ENCODE data around the gene RNMT. TPM values are rescaled to one million over a fixed set of nuclear protein-coding genes. Genes with fewer than 3 reads are reported as not detected.
"Not testable (repeated sequence)": the region's sequence is repeated elsewhere in the genome, so short reads cannot be mapped to it uniquely, and the experiment has no call there.

Gene RNMT
- total RNA-seq, 1 donor from 2014 or later, result 34.3 TPM

- H3K4me3 Mint-ChIP-seq (ENCODE audit: unreplicated experiment), result no peak overlapping the region
- no peak for TF ChIP-seq CTCF (IDR thresholded peaks at IDR 0.05)
- peaks cover 14% of the 10 kb centered on the region for H3K36me3 Mint-ChIP-seq (ENCODE audit: unreplicated experiment)
- H3K27ac Mint-ChIP-seq (ENCODE audit: unreplicated experiment), result no peak overlapping the region
- peaks cover 23% of the 10 kb centered on the region for H3K9me3 Mint-ChIP-seq (ENCODE audit: unreplicated experiment)
- peaks cover 25% of the 10 kb centered on the region for H3K4me1 Mint-ChIP-seq (ENCODE audit: unreplicated experiment)
- H3K27me3 Mint-ChIP-seq (ENCODE audit: unreplicated experiment), result no peaks in the 10 kb centered on the region
- DNase-seq (ENCODE audit: extremely low spot score, unreplicated experiment), result no peak
These were observed 38.0 kb upstream of the RNMT start for GRCh38 chr18:13688191-13689136.

GRCh38 chr18:13690060-13690459 lies 36.4 kb upstream of the RNMT start:
- H3K27ac Mint-ChIP-seq (ENCODE audit: unreplicated experiment); H3K27me3 Mint-ChIP-seq (ENCODE audit: unreplicated experiment); DNase-seq (ENCODE audit: extremely low spot score, unreplicated experiment); H3K4me3 Mint-ChIP-seq (ENCODE audit: unreplicated experiment): not testable (repeated sequence)
- Mint-ChIP-seq H3K9me3 (ENCODE audit: unreplicated experiment) (peaks cover 23% of the 10 kb centered on the region), H3K36me3 (ENCODE audit: unreplicated experiment) (peaks cover 14% of the 10 kb centered on the region), H3K4me1 (ENCODE audit: unreplicated experiment) (peaks cover 14% of the 10 kb centered on the region)

- not testable (repeated sequence) for DNase-seq (ENCODE audit: extremely low spot score, unreplicated experiment); H3K4me1 Mint-ChIP-seq (ENCODE audit: unreplicated experiment); H3K36me3 Mint-ChIP-seq (ENCODE audit: unreplicated experiment); H3K4me3 Mint-ChIP-seq (ENCODE audit: unreplicated experiment); H3K27ac Mint-ChIP-seq (ENCODE audit: unreplicated experiment); H3K27me3 Mint-ChIP-seq (ENCODE audit: unreplicated experiment)
- H3K9me3 Mint-ChIP-seq (ENCODE audit: unreplicated experiment), result peaks cover 21% of the 10 kb centered on the region
These were observed 31.1 kb upstream of the RNMT start for GRCh38 chr18:13695337-13695736.

GRCh38 chr18:13696961-13697360 lies 29.5 kb upstream of the RNMT start:
- H3K4me3 Mint-ChIP-seq (ENCODE audit: unreplicated experiment), result no peak overlapping the region
- peaks cover 20% of the 10 kb centered on the region for H3K9me3 Mint-ChIP-seq (ENCODE audit: unreplicated experiment)
- H3K4me1 Mint-ChIP-seq (ENCODE audit: unreplicated experiment), result no peaks in the 10 kb centered on the region
- no peak for DNase-seq (ENCODE audit: extremely low spot score, unreplicated experiment)
- no peak overlapping the region for H3K27ac Mint-ChIP-seq (ENCODE audit: unreplicated experiment)
- TF ChIP-seq CTCF (IDR thresholded peaks at IDR 0.05), result no peak
- H3K27me3 Mint-ChIP-seq (ENCODE audit: unreplicated experiment), result no peaks in the 10 kb centered on the region
- H3K36me3 Mint-ChIP-seq (ENCODE audit: unreplicated experiment), result peaks cover 4% of the 10 kb centered on the region

- no peak overlapping the region for H3K27ac Mint-ChIP-seq (ENCODE audit: unreplicated experiment)
- no peak for DNase-seq (ENCODE audit: extremely low spot score, unreplicated experiment)
- H3K9me3 Mint-ChIP-seq (ENCODE audit: unreplicated experiment), result peaks cover 24% of the 10 kb centered on the region
- no peaks in the 10 kb centered on the region for H3K4me1 Mint-ChIP-seq (ENCODE audit: unreplicated experiment)
- peaks cover 9% of the 10 kb centered on the region for H3K36me3 Mint-ChIP-seq (ENCODE audit: unreplicated experiment)
- no peak overlapping the region for H3K4me3 Mint-ChIP-seq (ENCODE audit: unreplicated experiment)
- H3K27me3 Mint-ChIP-seq (ENCODE audit: unreplicated experiment), result no peaks in the 10 kb centered on the region
- TF ChIP-seq CTCF (IDR thresholded peaks at IDR 0.05), result no peak
These were observed 26.3 kb upstream of the RNMT start for GRCh38 chr18:13700153-13700552.

GRCh38 chr18:13703899-13704298 lies 22.6 kb upstream of the RNMT start:
- H3K27ac Mint-ChIP-seq (ENCODE audit: unreplicated experiment), result no peak overlapping the region
- DNase-seq (ENCODE audit: extremely low spot score, unreplicated experiment), result no peak
- no peak overlapping the region for H3K4me3 Mint-ChIP-seq (ENCODE audit: unreplicated experiment)
- no peaks in the 10 kb centered on the region for H3K27me3 Mint-ChIP-seq (ENCODE audit: unreplicated experiment)
- peaks cover 27% of the 10 kb centered on the region for H3K9me3 Mint-ChIP-seq (ENCODE audit: unreplicated experiment)
- H3K4me1 Mint-ChIP-seq (ENCODE audit: unreplicated experiment), result no peaks in the 10 kb centered on the region
- peaks cover 9% of the 10 kb centered on the region for H3K36me3 Mint-ChIP-seq (ENCODE audit: unreplicated experiment)
- TF ChIP-seq CTCF (IDR thresholded peaks at IDR 0.05), result no peak
